Stomach (tissue), 9 donors: Measurements from ENCODE around the gene FERD3L. TPM values are rescaled to one million over a fixed set of nuclear protein-coding genes. Genes with fewer than 3 reads are reported as not detected.

Source experiments
- DNase-seq, 2 donors: peaks; one replicate each; pipeline versions ENCODE4 v3.0.0 to v3.0.0-alpha.2; 2013 to 2019
- H3K27ac ChIP-seq, 5 donors: fragments of 200-600 bp in 4 of 5; sonication (generic) in 4 of 5; one replicate each; pipeline ENCODE4 v1.5.1; 2013 to 2019; ENCODE audit warnings: mild to moderate bottlenecking in 1 of 5, moderate library complexity in 1 of 5
- H3K27me3 ChIP-seq, 3 donors: fragments of 200-600 bp; sonication (generic); one replicate each; pipeline ENCODE4 v1.5.1; 2017 to 2019; ENCODE audit warnings: mixed run types in 1 of 3
- H3K36me3 ChIP-seq, 4 donors: fragments of 200-600 bp; sonication (generic); 1 replicate in 3 of 4; 2 replicates in 1 of 4; pipeline ENCODE4 v1.5.1; 2016 to 2019
- H3K4me1 ChIP-seq, 4 donors: fragments of 200-600 bp; sonication (generic); one replicate each; pipeline ENCODE4 v1.5.1; 2016 to 2019
- H3K4me3 ChIP-seq, 4 donors: fragments of 200-600 bp; sonication (generic) in 3 of 4; one replicate each; pipeline ENCODE4 v1.5.1; 2016 to 2019; ENCODE audit warnings: mild to moderate bottlenecking in 1 of 4
- H3K9me3 ChIP-seq, 4 donors: fragments of 200-600 bp; sonication (generic); one replicate each; pipeline ENCODE4 v1.5.1; 2016 to 2019
- CTCF ChIP-seq, 7 experiments: fragments of 450-650 bp in 4 of 7; fragments of 200-600 bp in 3 of 7; sonication (generic) in 3 of 7; IDR thresholded peaks; one replicate each; pipeline ENCODE4 v1.5.1; 2016 to 2019; ENCODE audit warnings: antibody characterized with exemption in 7 of 7, control low read depth in 2 of 7, mild to moderate bottlenecking in 1 of 7
- EP300 ChIP-seq: sonication (generic); formaldehyde crosslinking; IDR thresholded peaks from one replicate; pipeline ENCODE4 v1.6.1; 2017; ENCODE audit warnings: antibody characterized with exemption
- POLR2A ChIP-seq, 4 donors: fragments of 450-650 bp; IDR thresholded peaks; one replicate each; pipeline ENCODE4 v1.6.1; 2016; ENCODE audit warnings: antibody characterized with exemption in 4 of 4, control low read depth in 2 of 4, mild to moderate bottlenecking in 1 of 4, moderate library complexity in 1 of 4
- POLR2AphosphoS5 ChIP-seq, 3 donors: sonication (generic); formaldehyde crosslinking; IDR thresholded peaks; one replicate each; pipeline ENCODE4 v1.6.1; 2016; ENCODE audit warnings: antibody characterized with exemption in 3 of 3
- WGBS, 5 donors: extraction: QIAGEN DNeasy Blood & Tissue Kit in 3 of 5; methylation state at CpG; one replicate each; pipeline versions ENCODE4 v1.1.5 to v1.1.7; 2013 to 2018; 5-methylcytosine and 5-hydroxymethylcytosine counted together
- intact Hi-C: fragments of 100-400 bp; cut with DNase I; formaldehyde crosslinking; loops from one replicate; pipeline ENCODE4 v1.15.1; 2023; ENCODE audit warnings: low total_unique reads
- polyA plus RNA-seq, 3 donors: library from polyadenylated mRNA; stranded (reverse); fragments of 200-250 nt; gene quantifications; one replicate each; pipeline ENCODE4 v1.2.3, GENCODE V29; 2013
- total RNA-seq, 5 donors: library from RNA; depleted of rRNA; stranded (reverse); fragments of >200 nt; gene quantifications; one replicate each; pipeline versions ENCODE4 v1.1.0 to v1.2.3, GENCODE V29; 2014 to 2016
- donor health status: healthy with polysubstance abuse.
- donor health status: Bipolar disorder and iron deficiency.
- donor health status: healthy.

Gene FERD3L
- total and polyA plus RNA-seq, 8 donors = not detected

- Histone ChIP-seq H3K9me3 (no peaks in the 10 kb centered on the region), H3K4me3 (no peak overlapping the region), H3K36me3 (no peaks in the 10 kb centered on the region), H3K4me1 (no peaks in the 10 kb centered on the region), H3K27ac (no peak overlapping the region), H3K27me3 (peaks cover 0 to 20% (median 0%) of the 10 kb centered on the region in 3 donors)
- WGBS, 5 donors = 47 to 78% (median 74%) methylated on average over 1 of the region's 1 CpG
- no peak for TF ChIP-seq POLR2A (IDR thresholded peaks at IDR 0.05)
- TF ChIP-seq EP300 = no peak
- TF ChIP-seq POLR2AphosphoS5 (IDR thresholded peaks at IDR 0.05) = no peak
- TF ChIP-seq CTCF (IDR thresholded peaks at IDR 0.05) = no peak
- DNase-seq = no peak
- intact Hi-C loops = no loop called here
Measured at GRCh38 chr7:19128856-19129255, 16.4 kb downstream of the FERD3L start.

- Histone ChIP-seq H3K27ac (no peak overlapping the region), H3K4me3 (no peak overlapping the region), H3K4me1 (peaks cover 11 to 21% (median 17%) of the 10 kb centered on the region in 4 donors), H3K36me3 (no peaks in the 10 kb centered on the region), H3K27me3 (peaks cover 0 to 55% (median 34%) of the 10 kb centered on the region in 3 donors), H3K9me3 (no peaks in the 10 kb centered on the region)
- intact Hi-C loops = no loop called here
- peak in 2 of 7 experiments; percentile 8 to 16 for TF ChIP-seq CTCF (IDR thresholded peaks at IDR 0.05)
- TF ChIP-seq POLR2AphosphoS5 (IDR thresholded peaks at IDR 0.05) = no peak
- no peak for TF ChIP-seq EP300
- no peak for TF ChIP-seq POLR2A (IDR thresholded peaks at IDR 0.05)
- WGBS, 5 donors = 34 to 46% (median 43%) methylated on average over 2 of the region's 2 CpGs
- peak in 1 of 2 donors; percentile 51 for DNase-seq
Measured at GRCh38 chr7:19121977-19122588, 23.1 kb downstream of the FERD3L start.

- 16 to 34% (median 25%) methylated on average over 10 of the region's 10 CpGs for WGBS, 5 donors
- intact Hi-C loops = no loop called here
- H3K36me3 ChIP-seq = no peaks in the 10 kb centered on the region
- no peaks in the 10 kb centered on the region for H3K9me3 ChIP-seq
- peaks cover 11 to 34% (median 27%) of the 10 kb centered on the region in 4 donors for H3K4me1 ChIP-seq
- peak in 1 of 2 donors; percentile 15 for DNase-seq
- H3K27ac ChIP-seq = no peak overlapping the region
- peaks cover 0 to 68% (median 51%) of the 10 kb centered on the region in 3 donors for H3K27me3 ChIP-seq
- no peak for TF ChIP-seq EP300
- no peak for TF ChIP-seq POLR2AphosphoS5 (IDR thresholded peaks at IDR 0.05)
- no peak for TF ChIP-seq CTCF (IDR thresholded peaks at IDR 0.05)
- TF ChIP-seq POLR2A (IDR thresholded peaks at IDR 0.05) = no peak
- H3K4me3 ChIP-seq = no peak overlapping the region
Measured at GRCh38 chr7:19119870-19120486, 25.2 kb downstream of the FERD3L start.

- H3K9me3 ChIP-seq = no peaks in the 10 kb centered on the region
- peak in 1 of 2 donors; percentile 4 for DNase-seq
- intact Hi-C loops = no loop called here
- H3K4me3 ChIP-seq = no peak overlapping the region
- peaks cover 11 to 38% (median 27%) of the 10 kb centered on the region in 4 donors for H3K4me1 ChIP-seq
- no peak overlapping the region for H3K27ac ChIP-seq
- H3K27me3 ChIP-seq = peaks cover 0 to 74% (median 57%) of the 10 kb centered on the region in 3 donors
- TF ChIP-seq POLR2AphosphoS5 (IDR thresholded peaks at IDR 0.05) = no peak
- TF ChIP-seq CTCF (IDR thresholded peaks at IDR 0.05) = no peak
- no peak for TF ChIP-seq POLR2A (IDR thresholded peaks at IDR 0.05)
- no peak for TF ChIP-seq EP300
- no peaks in the 10 kb centered on the region for H3K36me3 ChIP-seq
- 23 to 35% (median 29%) methylated on average over 8 of the region's 8 CpGs for WGBS, 5 donors
Measured at GRCh38 chr7:19119372-19119771, 25.8 kb downstream of the FERD3L start.
